SK-N-SH treated with all-trans-retinoic acid at 6 μM for 48 hours (cell line): ENCODE results near the gene ANKRD6.

ENCODE experiments used
- ATAC-seq: fragments of 200-7000 bp; cut with Tn5 transposase; 3 replicates; pipeline ENCODE4 v1.9.1; 2020; ENCODE audit warnings: mild to moderate bottlenecking, moderate library complexity
- ARNTL ChIP-seq: fragments of 450-650 bp; formaldehyde crosslinking; IDR thresholded peaks from 2 replicates; pipeline ENCODE4 v1.5.0; 2020; ENCODE audit warnings: low read depth, mild to moderate bottlenecking, moderate library complexity, borderline replicate concordance
- BACH2 ChIP-seq: fragments of 250-450 bp; sonication (Bioruptor Pico); IDR thresholded peaks from 2 replicates; pipeline ENCODE4 v1.9.0; 2021; ENCODE audit warnings: mild to moderate bottlenecking, borderline replicate concordance
- CREB5 ChIP-seq: fragments of 250-450 bp; sonication (Bioruptor Pico); IDR thresholded peaks from 2 replicates; pipeline ENCODE4 v1.5.1; 2020; ENCODE audit warnings: low read depth, mild to moderate bottlenecking, moderate library complexity
- CSDC2 ChIP-seq: fragments of 250-450 bp; sonication (Bioruptor Pico); IDR thresholded peaks from 2 replicates; pipeline ENCODE4 v1.5.0; 2020; ENCODE audit warnings: mild to moderate bottlenecking, moderate library complexity
- CSRNP3 ChIP-seq: fragments of 250-450 bp; sonication (Bioruptor Pico); IDR thresholded peaks from 2 replicates; pipeline ENCODE4 v1.5.1; 2021; ENCODE audit warnings: mild to moderate bottlenecking, moderate library complexity
- ESRRG ChIP-seq: fragments of 250-450 bp; sonication (Bioruptor Pico); IDR thresholded peaks from 2 replicates; pipeline ENCODE4 v1.6.1; 2021; ENCODE audit warnings: mild to moderate bottlenecking
- GLIS3 ChIP-seq: fragments of 250-450 bp; sonication (Bioruptor Pico); IDR thresholded peaks from 2 replicates; pipeline ENCODE4 v1.5.0; 2020; ENCODE audit warnings: mild to moderate bottlenecking, moderate library complexity
- ISL1 ChIP-seq: fragments of 250-450 bp; sonication (Bioruptor Pico); IDR thresholded peaks from 2 replicates; pipeline ENCODE4 v2.1.2; 2022; ENCODE audit warnings: mild to moderate bottlenecking, moderate library complexity
- OSR1 ChIP-seq: fragments of 250-450 bp; sonication (Bioruptor Pico); IDR thresholded peaks from 2 replicates; pipeline ENCODE4 v1.8.0; 2022; ENCODE audit warnings: moderate library complexity, mild to moderate bottlenecking, inconsistent platforms
- PATZ1 ChIP-seq: fragments of 250-450 bp; sonication (Bioruptor Pico); IDR thresholded peaks from 2 replicates; pipeline ENCODE4 v1.8.0; 2020; ENCODE audit warnings: mild to moderate bottlenecking, moderate library complexity, borderline replicate concordance
- POU6F1 ChIP-seq: fragments of 250-450 bp; sonication (Bioruptor Pico); IDR thresholded peaks from 2 replicates; pipeline ENCODE4 v1.8.0; 2021; ENCODE audit warnings: low read depth, mild to moderate bottlenecking, moderate library complexity, borderline replicate concordance
- PPARA ChIP-seq: fragments of 250-450 bp; sonication (Bioruptor Pico); IDR thresholded peaks from 2 replicates; pipeline ENCODE4 v1.5.0; 2020; ENCODE audit warnings: mild to moderate bottlenecking, borderline replicate concordance
- RARB ChIP-seq: fragments of 250-450 bp; sonication (Bioruptor Pico); IDR thresholded peaks from 2 replicates; pipeline ENCODE4 v1.8.0; 2021; ENCODE audit warnings: mild to moderate bottlenecking, moderate library complexity
- SNAI2 ChIP-seq: fragments of 250-450 bp; sonication (Bioruptor Pico); IDR thresholded peaks from 2 replicates; pipeline ENCODE4 v1.5.0; 2020; ENCODE audit warnings: mild to moderate bottlenecking, moderate library complexity
- TCF4 ChIP-seq: fragments of 250-450 bp; sonication (Bioruptor Pico); IDR thresholded peaks from 2 replicates; pipeline ENCODE4 v1.8.0; 2021; ENCODE audit warnings: mild to moderate bottlenecking, moderate library complexity, borderline replicate concordance
- TOX ChIP-seq: fragments of 250-450 bp; sonication (Bioruptor Pico); IDR thresholded peaks from 2 replicates; pipeline ENCODE4 v1.8.0; 2021; ENCODE audit warnings: mild to moderate bottlenecking, moderate library complexity, borderline replicate concordance
- TSHZ2 ChIP-seq: fragments of 250-450 bp; sonication (Bioruptor Pico); IDR thresholded peaks from 2 replicates; pipeline ENCODE4 v1.5.0; 2020; ENCODE audit warnings: mild to moderate bottlenecking, moderate library complexity
- ZC3H10 ChIP-seq: fragments of 250-450 bp; sonication (Bioruptor Pico); IDR thresholded peaks from 2 replicates; pipeline ENCODE4 v1.5.1; 2021; ENCODE audit warnings: mild to moderate bottlenecking, moderate library complexity
- ZFP30 ChIP-seq: fragments of 450-650 bp; formaldehyde crosslinking; IDR thresholded peaks from 2 replicates; pipeline ENCODE4 v1.5.0; 2022; ENCODE audit warnings: mild to moderate bottlenecking, moderate library complexity
- ZNF565 ChIP-seq: fragments of 450-650 bp; formaldehyde crosslinking; conservative IDR thresholded peaks from 2 replicates; pipeline ENCODE4 v1.5.0; 2020; ENCODE audit warnings: low read depth, mild to moderate bottlenecking, moderate library complexity
- ZNF70 ChIP-seq: fragments of 450-650 bp; formaldehyde crosslinking; IDR thresholded peaks from 2 replicates; pipeline ENCODE4 v1.5.0; 2020; ENCODE audit warnings: mild to moderate bottlenecking, moderate library complexity

The ANKRD6 gene

GRCh38 chr6:89432875-89433251, at the start of gene ANKRD6:
Gene ANKRD6 (plus strand): TSS chr6:89433152. CDS start chr6:89566977, 133,825 bp downstream.
- TF ChIP-seq TOX (CRISPR knock-in tag) (no peak), ARNTL (CRISPR knock-in tag) (no peak), TCF4 (no peak), PATZ1 (CRISPR knock-in tag) (no peak), SNAI2 (CRISPR knock-in tag) (no peak), PPARA (CRISPR knock-in tag) (no peak), OSR1 (CRISPR knock-in tag) (no peak), ZNF70 (CRISPR knock-in tag) (no peak), BACH2 (CRISPR knock-in tag) (no peak), CSRNP3 (CRISPR knock-in tag) (no peak), ZFP30 (CRISPR knock-in tag) (no peak), TSHZ2 (no peak), ISL1 (no peak), CREB5 (no peak), ZC3H10 (CRISPR knock-in tag) (no peak)
- TF ChIP-seq, all 23 proteins: peak for 0
- peak; percentile 97 for ATAC-seq

GRCh38 chr6:89385156-89385667, 47.7 kb upstream of the ANKRD6 start:
- TF ChIP-seq TCF4, result no peak
- TF ChIP-seq BACH2 (CRISPR knock-in tag), result no peak
- no peak for TF ChIP-seq CSDC2 (CRISPR knock-in tag)
- no peak for ATAC-seq

- TF ChIP-seq ZC3H10 (CRISPR knock-in tag), result no peak
- no peak for TF ChIP-seq CREB5
- no peak for TF ChIP-seq ZNF565
- no peak for TF ChIP-seq ZNF70 (CRISPR knock-in tag)
- TF ChIP-seq GLIS3, result no peak
- TF ChIP-seq CSDC2 (CRISPR knock-in tag), result no peak
- no peak for TF ChIP-seq TCF4
- TF ChIP-seq SNAI2 (CRISPR knock-in tag), result no peak
- TF ChIP-seq ESRRG, result no peak
- TF ChIP-seq TOX (CRISPR knock-in tag), result no peak
- no peak for TF ChIP-seq ISL1
- TF ChIP-seq BACH2 (CRISPR knock-in tag), result no peak
- TF ChIP-seq POU6F1 (CRISPR knock-in tag), result no peak
- no peak for TF ChIP-seq ARNTL (CRISPR knock-in tag)
- TF ChIP-seq PATZ1 (CRISPR knock-in tag), result no peak
- no peak for TF ChIP-seq RARB (CRISPR knock-in tag)
- ATAC-seq, result no peak
Measured at GRCh38 chr6:89385846-89386245, 47.1 kb upstream of the ANKRD6 start.
